AG04450 (cell line): ENCODE measurements around the gene LHFPL2. TPM values are rescaled to one million over a fixed set of nuclear protein-coding genes. Genes with fewer than 3 reads are reported as not detected.
A peak's percentile ranks its signal among the peaks of the same experiment; 100 is the strongest.

ENCODE experiments used
- CTCF ChIA-PET: fragments of 300-600, 350-600 bp; formaldehyde crosslinking; extraction: SDS; loops from one replicate; lab custom pipeline; 2022; ENCODE audit warnings: antibody characterized with exemption, inconsistent platforms; lab: Charles Lee
- POLR2A ChIA-PET: fragments of 350-600 bp; formaldehyde crosslinking; extraction: SDS; loops from one replicate; lab custom pipeline; 2021; ENCODE audit warnings: antibody characterized with exemption, inconsistent platforms; lab: Yijun Ruan, JAX
- DNase-seq: peaks from one replicate; pipeline ENCODE4 v3.0.0-alpha.2; 2011; ENCODE audit warnings: low read depth, low spot score
- H3K27ac ChIP-seq: one replicate; pipeline ENCODE4 v1.5.1; 2012; ENCODE audit warnings: low read depth, low read length, control low read depth
- H3K27me3 ChIP-seq: one replicate; pipeline ENCODE4 v1.6.0; 2012; ENCODE audit warnings: low read length; ENCODE audit not compliant: control insufficient read depth, insufficient read depth
- H3K4me3 ChIP-seq: 2 replicates; pipeline ENCODE4 v1.5.1; 2011; ENCODE audit warnings: mild to moderate bottlenecking, low read depth, low read length, control low read depth
- H3K9me3 ChIP-seq: 2 replicates; pipeline ENCODE4 v1.5.1; 2012; ENCODE audit warnings: low read length; ENCODE audit not compliant: control insufficient read depth, insufficient read depth
- CTCF ChIP-seq: IDR thresholded peaks from 2 replicates; pipeline ENCODE4 v1.5.1; 2011; ENCODE audit warnings: low read depth, low read length, control low read depth, inconsistent platforms
- polyA plus RNA-seq: library from polyadenylated mRNA; depleted of rRNA; stranded (reverse); fragments of >200 nt; gene quantifications from 2 replicates; pipeline ENCODE4 v1.2.3, GENCODE V29; 2011

The LHFPL2 gene
- polyA plus RNA-seq, 1 experiment = 20.1 TPM

- no peaks in the 10 kb centered on the region for H3K9me3 ChIP-seq
- ChIA-PET POLR2A (interaction anchor here (0.7 to 2.0 kb wide), 6 partner anchors 10 to 250 kb away, joined by 3 to 5 read pairs (median 4); no protein-coding TSS in a partner anchor), CTCF (no interaction called here)
- H3K4me3 ChIP-seq = no peak overlapping the region
- peak overlapping the region; percentile 23 for H3K27ac ChIP-seq
- peak; percentile 38 for DNase-seq
- H3K27me3 ChIP-seq = no peaks in the 10 kb centered on the region
- TF ChIP-seq CTCF = no peak
These were observed 140.3 kb downstream of the LHFPL2 start for GRCh38 chr5:78508186-78508765.

GRCh38 chr5:78507531-78507930 is 141.0 kb downstream of the LHFPL2 start:
- POLR2A ChIA-PET = interaction anchor here (0.7 kb wide), 1 partner anchor 142 kb away, joined by 4 read pairs; no protein-coding TSS in a partner anchor
- Histone ChIP-seq H3K4me3 (no peak overlapping the region), H3K27me3 (no peaks in the 10 kb centered on the region), H3K27ac (no peak overlapping the region), H3K9me3 (no peaks in the 10 kb centered on the region)
- DNase-seq = no peak
- no peak for TF ChIP-seq CTCF
- CTCF ChIA-PET = no interaction called here

GRCh38 chr5:78506261-78507024 is 142.1 kb downstream of the LHFPL2 start:
- no peak for DNase-seq
- ChIA-PET CTCF (no interaction called here), POLR2A (interaction anchor here (0.9 to 2.6 kb wide), 2 partner anchors 13 to 142 kb away, joined by 3 to 13 read pairs; partner anchors contain the start of gene LHFPL2)
- no peak for TF ChIP-seq CTCF
- Histone ChIP-seq H3K4me3 (no peak overlapping the region), H3K27me3 (no peaks in the 10 kb centered on the region), H3K27ac (no peak overlapping the region), H3K9me3 (no peaks in the 10 kb centered on the region)

- Histone ChIP-seq H3K4me3 (no peak overlapping the region), H3K27me3 (no peaks in the 10 kb centered on the region), H3K9me3 (no peaks in the 10 kb centered on the region), H3K27ac (no peak overlapping the region)
- ChIA-PET CTCF (interaction anchor here (0.9 to 1.3 kb wide), 2 partner anchors 38 to 460 kb away, joined by 3 to 4 read pairs; no protein-coding TSS in a partner anchor), POLR2A (interaction anchor here (1.4 to 2.6 kb wide), 3 partner anchors 14 to 252 kb away, joined by 5 to 13 read pairs (median 7); no protein-coding TSS in a partner anchor)
- no peak for DNase-seq
- no peak for TF ChIP-seq CTCF
These were observed 142.7 kb downstream of the LHFPL2 start for GRCh38 chr5:78505860-78506259.
